Heart left ventricle (tissue), 16 donors: ENCODE results near the gene LITAF. TPM values are rescaled to one million over a fixed set of nuclear protein-coding genes. Genes with fewer than 3 reads are reported as not detected.

Experiments used
- ATAC-seq, 4 donors: fragments of 200-7000 bp; cut with Tn5 transposase; one replicate each; pipeline ENCODE4 v1.9.1; 2020 to 2022; ENCODE audit warnings: moderate library complexity in 4 of 4, mild to moderate bottlenecking in 3 of 4, moderate number of reproducible peaks in 1 of 4
- DNase-seq, 5 donors: peaks; one replicate each; pipeline ENCODE4 v3.0.0-alpha.2; 2020
- H3K27ac ChIP-seq, 12 donors: fragments of 200-600 bp; sonication (generic) in 4 of 12; one replicate each; pipeline versions ENCODE4 v1.5.0 to v1.8.0; 2016 to 2022; ENCODE audit warnings: mild to moderate bottlenecking in 2 of 12
- H3K27me3 ChIP-seq, 9 donors: fragments of 200-600 bp; sonication (generic) in 2 of 9; one replicate each; pipeline versions ENCODE4 v1.5.1 to v1.8.0; 2016 to 2022; ENCODE audit warnings: mild to moderate bottlenecking in 3 of 9
- H3K36me3 ChIP-seq, 9 donors: fragments of 200-600 bp; sonication (generic) in 2 of 9; one replicate each; pipeline versions ENCODE4 v1.5.0 to v1.8.0; 2018 to 2022; ENCODE audit warnings: mild to moderate bottlenecking in 2 of 9
- H3K4me1 ChIP-seq, 12 donors: fragments of 200-600 bp; sonication (generic) in 4 of 12; one replicate each; pipeline versions ENCODE4 v1.5.0 to v1.8.0; 2016 to 2022; ENCODE audit warnings: mild to moderate bottlenecking in 3 of 12
- H3K4me3 ChIP-seq, 12 donors: fragments of 200-600 bp; sonication (generic) in 4 of 12; one replicate each; pipeline versions ENCODE4 v1.5.0 to v1.8.0; 2017 to 2022; ENCODE audit warnings: mild to moderate bottlenecking in 9 of 12, moderate library complexity in 4 of 12
- H3K9me3 ChIP-seq, 12 donors: fragments of 200-600 bp; sonication (generic) in 4 of 12; one replicate each; pipeline versions ENCODE4 v1.5.0 to v1.8.0; 2016 to 2022; ENCODE audit warnings: mild to moderate bottlenecking in 1 of 12
- POLR2A ChIP-seq, 2 donors: fragments of 450-650 bp; IDR thresholded peaks; one replicate each; pipeline ENCODE4 v1.6.1; 2017; ENCODE audit warnings: antibody characterized with exemption in 2 of 2, mild to moderate bottlenecking in 2 of 2, moderate library complexity in 2 of 2
- WGBS, 4 donors: extraction: QIAGEN DNeasy Blood & Tissue Kit in 2 of 4; methylation state at CpG; one replicate each; pipeline versions ENCODE4 v1.1.5 to v1.1.7; 2013 to 2018; 5-methylcytosine and 5-hydroxymethylcytosine counted together
- intact Hi-C, 10 donors: fragments of 100-400 bp; cut with DNase I; formaldehyde crosslinking; loops; one replicate each; pipeline versions ENCODE4 v1.11.1 to v1.14.2; 2022
- polyA plus RNA-seq, 2 donors: library from polyadenylated mRNA; stranded (reverse); fragments of 200-250 nt; gene quantifications; one replicate each; pipeline ENCODE4 v1.2.3, GENCODE V29; 2013
- total RNA-seq, 9 donors: library from RNA; depleted of rRNA in 2 of 9; stranded (reverse); fragments of >200 nt in 2 of 9; fragmentation: NEBNext Ultra II Directional in 3 of 9; extraction: Animal tissue kit (Norgen Biotek cat#: 25700) in 3 of 9; gene quantifications; one replicate each; pipeline versions ENCODE4 v1.1.0 to v1.2.4, GENCODE V29; 2016 to 2023
- TF ChIP-seq, protein P1 (sequence below), 12 donors: fragments of 200-600 bp; sonication (generic) in 4 of 12; IDR thresholded peaks; one replicate each; pipeline versions ENCODE4 v1.5.0 to v1.8.0; 2018 to 2022; ENCODE audit warnings: antibody characterized with exemption in 12 of 12, mild to moderate bottlenecking in 5 of 12
- donor health status: ischemic (EF 13 %, LVEDD 7.1; RV severe dilation, severe dysfunction).
- donor health status: healthy with polysubstance abuse.
- donor health status: DM: no; HTN: yes; CAD: no.
- donor health status: DM: no; HTN: no; CAD: no.
- donor health status: ischemic (EF 25% LVEDD 6.9; RV normal size, moderate dysfunction).
- donor health status: ischemic (EF 25% LVEDD 5.7; RV mildly dilated, moderate dysfunction).
- donor health status: healthy.
- donor health status: DM: yes; HTN: yes; CAD: no.
- donor health status: ischemic (EF 35%, LVEDD 5.7; RV mildly dilated, moderate dysfunction).
- donor health status: nonischemic (EF 11% LVEDD 7.7; RV severe dilation, severe dysfunction).
- donor health status: DM: yes; HTN: yes; CAD: no.
- donor health status: PGD.
- donor health status: ischemic (EF 29% LVEDD 5.4; RV normal size, mild dysfunction).
- donor health status: nonischemic (EF 23%, LVEDD 6.1; RV moderate dilation, normal function).

Gene LITAF
- total and polyA plus RNA-seq, 11 donors: 12.2 to 133 (median 46.5) TPM

DNA sequence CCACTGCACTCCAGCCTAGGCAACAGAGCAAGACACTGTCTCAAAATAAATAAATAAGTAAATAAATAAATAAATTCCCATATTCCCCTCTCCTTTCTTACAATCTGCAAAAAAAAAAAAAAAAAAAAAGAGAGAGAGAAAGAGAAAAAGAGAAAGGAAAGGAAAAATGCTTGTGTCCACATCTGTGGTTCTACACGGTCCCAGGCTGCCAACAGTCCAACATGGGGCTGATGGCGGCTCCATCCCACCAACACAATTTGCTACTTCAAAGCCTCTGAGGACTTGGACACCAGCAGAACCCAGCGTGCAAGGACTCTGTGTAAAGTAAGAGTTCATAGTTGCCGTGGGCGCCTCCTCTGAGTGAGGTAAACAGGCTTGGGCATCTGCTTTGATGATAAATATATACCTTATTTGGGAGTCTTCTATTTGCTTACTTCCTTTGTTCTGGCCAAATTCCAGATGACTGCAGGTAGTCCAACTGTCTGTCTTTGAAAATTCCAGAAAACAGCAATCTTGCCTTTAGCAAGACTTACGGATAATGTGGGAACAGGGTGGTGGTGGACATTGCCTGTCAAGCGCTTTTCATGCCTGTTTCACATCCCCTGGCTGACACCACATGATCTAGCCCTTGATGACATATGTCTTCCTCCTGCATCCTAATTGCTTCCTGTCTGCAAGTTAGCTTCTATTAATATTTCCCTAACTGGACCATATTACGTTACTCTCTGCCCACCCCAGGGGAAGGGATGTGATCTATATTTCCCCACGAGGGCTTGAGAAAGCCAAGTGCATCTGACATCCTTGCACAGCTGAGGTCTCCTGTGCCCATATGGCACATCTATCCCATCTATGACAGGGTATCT is 10.1 kb downstream of the LITAF start:
- DNase-seq (no peak), ATAC-seq (peak; percentile 22 to 87 (median 60))
- Histone ChIP-seq H3K36me3 (peaks cover 0 to 15% (median 0%) of the 10 kb centered on the region in 9 donors), H3K4me3 (no peak overlapping the region), H3K27me3 (no peaks in the 10 kb centered on the region), H3K27ac (no peak overlapping the region), H3K4me1 (peaks cover 0 to 78% (median 8%) of the 10 kb centered on the region in 12 donors), H3K9me3 (no peaks in the 10 kb centered on the region)
- WGBS, 4 donors: 61 to 73% (median 67%) methylated on average over 9 of the region's 9 CpGs
- intact Hi-C loops: no loop called here
- no peak for TF ChIP-seq POLR2A (IDR thresholded peaks at IDR 0.05)
- TF ChIP-seq, protein P1, sequence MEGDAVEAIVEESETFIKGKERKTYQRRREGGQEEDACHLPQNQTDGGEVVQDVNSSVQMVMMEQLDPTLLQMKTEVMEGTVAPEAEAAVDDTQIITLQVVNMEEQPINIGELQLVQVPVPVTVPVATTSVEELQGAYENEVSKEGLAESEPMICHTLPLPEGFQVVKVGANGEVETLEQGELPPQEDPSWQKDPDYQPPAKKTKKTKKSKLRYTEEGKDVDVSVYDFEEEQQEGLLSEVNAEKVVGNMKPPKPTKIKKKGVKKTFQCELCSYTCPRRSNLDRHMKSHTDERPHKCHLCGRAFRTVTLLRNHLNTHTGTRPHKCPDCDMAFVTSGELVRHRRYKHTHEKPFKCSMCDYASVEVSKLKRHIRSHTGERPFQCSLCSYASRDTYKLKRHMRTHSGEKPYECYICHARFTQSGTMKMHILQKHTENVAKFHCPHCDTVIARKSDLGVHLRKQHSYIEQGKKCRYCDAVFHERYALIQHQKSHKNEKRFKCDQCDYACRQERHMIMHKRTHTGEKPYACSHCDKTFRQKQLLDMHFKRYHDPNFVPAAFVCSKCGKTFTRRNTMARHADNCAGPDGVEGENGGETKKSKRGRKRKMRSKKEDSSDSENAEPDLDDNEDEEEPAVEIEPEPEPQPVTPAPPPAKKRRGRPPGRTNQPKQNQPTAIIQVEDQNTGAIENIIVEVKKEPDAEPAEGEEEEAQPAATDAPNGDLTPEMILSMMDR (IDR thresholded peaks at IDR 0.05): no peak

DNA sequence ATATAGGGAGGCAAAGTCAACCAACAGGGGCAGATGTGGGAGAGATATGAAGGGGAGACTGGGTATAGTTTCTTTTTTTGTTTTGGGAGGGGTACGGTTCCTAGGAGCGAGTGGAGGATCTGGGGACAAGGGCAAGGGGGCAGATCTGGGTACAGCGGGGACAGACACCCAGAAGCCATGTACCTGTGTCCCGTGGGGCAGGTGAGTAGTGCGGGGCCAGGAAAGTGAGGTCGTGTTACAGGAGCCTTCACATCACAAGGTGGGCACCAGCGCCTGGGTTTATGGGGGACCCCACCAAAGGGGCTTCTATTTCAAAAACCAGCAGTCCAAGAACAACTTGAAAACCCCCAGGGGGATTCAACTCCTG is 11.5 kb downstream of the LITAF start:
- H3K27me3 ChIP-seq: no peaks in the 10 kb centered on the region
- H3K9me3 ChIP-seq: no peaks in the 10 kb centered on the region
- peaks cover 0 to 7% (median 0%) of the 10 kb centered on the region in 9 donors for H3K36me3 ChIP-seq
- no peak for DNase-seq
- WGBS, 4 donors: 91 to 97% (median 95%) methylated on average over 7 of the region's 7 CpGs
- H3K4me3 ChIP-seq: no peak overlapping the region
- TF ChIP-seq, protein P1 (IDR thresholded peaks at IDR 0.05): no peak
- no peak for TF ChIP-seq POLR2A (IDR thresholded peaks at IDR 0.05)
- ATAC-seq: no peak
- no peak overlapping the region for H3K27ac ChIP-seq
- H3K4me1 ChIP-seq: peaks cover 0 to 73% (median 10%) of the 10 kb centered on the region in 12 donors
- intact Hi-C loops: no loop called here

DNA sequence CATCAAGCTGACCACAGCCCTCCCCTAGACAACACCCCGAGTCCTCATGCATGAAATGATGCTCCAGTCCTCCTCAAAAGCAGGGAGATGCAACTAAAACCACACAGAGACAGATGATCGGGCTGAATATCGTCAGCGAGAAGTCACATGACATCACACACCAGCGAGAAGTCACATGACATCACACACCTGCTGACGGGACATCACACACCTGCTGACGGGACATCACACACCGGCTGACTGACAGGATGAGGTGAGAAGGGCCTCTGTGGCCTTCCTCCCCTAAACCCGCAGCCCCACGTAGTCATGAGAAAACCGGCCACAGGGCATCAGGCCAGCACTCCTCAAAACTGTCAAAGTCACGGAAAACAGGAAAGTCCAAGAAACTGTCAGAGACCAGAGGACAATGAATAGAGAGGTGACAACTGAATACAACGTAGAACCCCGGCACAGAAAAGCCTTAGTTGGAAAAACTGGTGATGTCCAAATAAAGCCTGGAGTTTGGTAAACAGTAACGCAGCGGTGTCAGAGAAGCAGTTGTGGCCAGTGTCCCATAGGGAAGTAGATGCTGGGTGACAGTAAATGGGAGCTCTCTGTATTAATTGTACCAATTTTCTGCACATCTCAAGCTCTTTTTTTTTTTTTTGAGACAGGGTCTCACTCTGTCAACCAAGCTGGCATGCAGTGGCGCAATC is 14.3 kb downstream of the LITAF start:
- intact Hi-C loops: no loop called here
- DNase-seq: no peak
- Histone ChIP-seq H3K27me3 (no peaks in the 10 kb centered on the region), H3K36me3 (peaks cover 0 to 26% (median 0%) of the 10 kb centered on the region in 9 donors), H3K27ac (peak overlapping the region in 1 of 12 donors; percentile 10), H3K4me1 (peaks cover 0 to 51% (median 8%) of the 10 kb centered on the region in 12 donors), H3K4me3 (no peak overlapping the region), H3K9me3 (no peaks in the 10 kb centered on the region)
- 65 to 78% (median 75%) methylated on average over 17 of the region's 17 CpGs for WGBS, 4 donors
- TF ChIP-seq POLR2A (IDR thresholded peaks at IDR 0.05): no peak
- TF ChIP-seq, protein P1 (IDR thresholded peaks at IDR 0.05): no peak
- no peak for ATAC-seq

DNA sequence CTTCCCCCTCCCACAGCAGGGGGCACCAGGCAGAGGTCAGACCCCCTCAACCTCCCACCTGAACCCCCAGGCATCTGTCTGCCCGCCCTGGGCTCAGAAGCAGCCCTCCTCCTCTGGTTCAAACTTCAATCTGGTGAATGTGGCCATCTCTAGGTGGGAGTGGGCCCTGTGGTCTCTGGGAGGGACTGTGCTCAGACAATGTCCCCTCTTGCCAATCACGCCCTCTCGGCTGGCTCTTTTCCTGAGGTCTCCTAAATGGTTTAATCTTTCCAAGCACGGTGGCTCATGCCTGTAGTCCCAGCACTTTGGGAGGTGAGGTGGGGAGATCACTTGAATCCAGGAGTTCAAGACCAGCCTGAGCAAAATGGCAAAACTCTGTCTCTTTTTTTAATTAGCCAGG is 15.2 kb downstream of the LITAF start:
- ATAC-seq: no peak

More for the DNA sequence above, 15.2 kb downstream of the LITAF start:
- no peak for DNase-seq
- Histone ChIP-seq H3K9me3 (no peaks in the 10 kb centered on the region), H3K27me3 (no peaks in the 10 kb centered on the region), H3K27ac (peak overlapping the region in 1 of 12 donors; percentile 8), H3K4me3 (no peak overlapping the region), H3K36me3 (peaks cover 0 to 34% (median 0%) of the 10 kb centered on the region in 9 donors), H3K4me1 (peaks cover 0 to 42% (median 3%) of the 10 kb centered on the region in 12 donors)
- TF ChIP-seq, protein P1 (IDR thresholded peaks at IDR 0.05): no peak
- no peak for TF ChIP-seq POLR2A (IDR thresholded peaks at IDR 0.05)
- intact Hi-C loops: no loop called here
- WGBS, 4 donors: 72 to 92% (median 85%) methylated on average over 4 of the region's 4 CpGs
